ENCODE measurements around the gene WWOX.
A peak's percentile ranks its signal among the peaks of the same experiment; 100 is the strongest.

WWOX gene

DNA sequence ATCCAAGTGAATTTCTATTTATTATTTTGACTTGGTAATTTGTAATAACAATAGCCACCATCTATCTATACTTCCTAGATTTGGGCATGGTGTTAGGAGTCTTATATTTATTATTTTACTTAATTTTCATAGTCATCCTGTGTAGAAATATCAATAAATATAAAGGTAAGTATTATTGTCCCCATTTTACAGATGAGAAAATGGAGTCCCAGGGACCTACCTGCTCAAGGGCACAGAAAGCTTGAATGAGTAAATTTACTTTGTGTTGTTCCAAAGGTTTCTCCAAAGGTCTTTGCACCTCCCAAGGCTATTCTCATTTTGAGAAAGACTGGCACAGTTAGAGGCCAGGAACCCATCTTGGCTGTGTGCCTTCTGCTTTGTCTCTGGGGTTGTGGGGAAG lies 738.3 kb downstream of the WWOX start:
- no peak for DNase-seq (ENCODE audit: low read depth, low spot score)

DNA sequence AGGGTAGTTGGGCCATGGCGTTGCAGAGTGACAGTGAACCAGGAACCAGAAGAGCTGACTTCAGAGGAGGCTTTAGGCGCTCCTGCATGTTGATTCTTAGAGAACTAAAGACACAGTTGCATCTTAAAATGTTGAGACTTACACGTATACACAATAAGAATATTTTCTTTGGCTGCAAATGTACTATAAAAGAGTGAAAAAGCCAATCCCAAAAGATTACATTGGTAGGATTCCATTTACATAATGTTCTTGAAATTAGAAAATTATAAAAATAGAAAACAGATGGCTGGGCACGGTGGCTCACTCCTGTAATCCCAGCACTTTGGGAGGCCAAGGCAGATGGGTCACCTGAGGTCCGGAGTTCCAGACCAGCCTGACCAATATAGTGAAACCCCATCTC lies 738.8 kb downstream of the WWOX start:
- DNase-seq (ENCODE audit: low read depth, low spot score), result no peak

DNA sequence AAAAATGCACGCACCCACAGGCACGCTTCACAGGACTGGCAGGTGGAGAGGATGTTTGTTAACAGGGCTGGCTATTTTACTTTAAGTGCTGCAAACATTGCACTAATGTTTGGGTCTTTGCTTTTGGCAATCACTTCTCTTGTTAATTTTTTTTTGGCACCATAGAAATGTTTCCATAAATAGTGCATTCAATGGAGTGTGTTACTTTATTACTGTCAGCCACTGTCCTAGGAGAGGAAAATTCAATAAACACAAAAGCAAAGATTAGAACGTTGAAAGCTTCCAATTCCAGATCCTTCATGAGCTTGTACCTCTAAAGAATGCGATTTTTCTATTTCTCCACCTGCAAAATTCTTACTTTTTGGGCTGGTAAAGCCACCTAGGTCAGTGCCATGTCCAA lies 743.5 kb downstream of the WWOX start:
- no peak for DNase-seq (ENCODE audit: low read depth, low spot score)

DNA sequence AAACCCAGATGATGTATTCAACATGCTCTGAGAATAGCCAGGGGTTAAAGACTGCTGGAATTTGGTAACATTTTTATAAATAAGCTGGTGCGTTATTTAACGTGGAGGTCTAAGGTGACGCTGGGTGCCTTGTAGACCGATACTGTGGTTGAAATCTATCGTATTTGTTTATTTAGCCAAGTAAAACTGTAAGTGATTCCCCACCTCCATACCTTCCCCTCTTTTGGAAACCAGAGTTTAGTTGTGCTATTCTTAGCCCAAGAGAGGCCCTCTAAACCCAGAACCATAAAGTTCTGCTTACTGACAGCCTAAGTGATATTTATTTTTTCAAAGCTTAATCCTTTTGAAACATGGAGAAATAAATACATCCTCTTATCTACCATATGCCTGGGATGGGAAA lies 744.5 kb downstream of the WWOX start:
- no peak for DNase-seq (ENCODE audit: low read depth, low spot score)

DNA sequence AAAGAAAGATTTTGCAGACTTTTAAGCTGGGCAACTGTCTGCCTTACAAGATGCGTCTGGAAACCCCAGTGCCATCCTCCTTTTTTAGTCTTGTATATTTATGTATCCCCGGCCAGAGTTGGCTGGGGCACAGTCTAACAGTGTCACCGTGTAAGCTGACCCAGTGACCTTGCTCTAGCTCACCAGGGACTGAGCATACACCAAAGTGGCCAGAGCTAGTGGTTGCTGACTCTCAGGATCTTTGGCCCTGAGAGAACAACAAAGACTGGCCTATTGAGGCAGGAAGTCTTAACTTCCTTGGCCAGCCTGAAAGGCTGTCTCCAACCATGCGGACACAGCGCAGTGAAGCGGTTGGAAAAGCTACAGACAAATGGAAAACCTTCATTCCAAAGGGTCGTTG lies 745.2 kb downstream of the WWOX start:
- no peak for DNase-seq (ENCODE audit: low read depth, low spot score)

DNA sequence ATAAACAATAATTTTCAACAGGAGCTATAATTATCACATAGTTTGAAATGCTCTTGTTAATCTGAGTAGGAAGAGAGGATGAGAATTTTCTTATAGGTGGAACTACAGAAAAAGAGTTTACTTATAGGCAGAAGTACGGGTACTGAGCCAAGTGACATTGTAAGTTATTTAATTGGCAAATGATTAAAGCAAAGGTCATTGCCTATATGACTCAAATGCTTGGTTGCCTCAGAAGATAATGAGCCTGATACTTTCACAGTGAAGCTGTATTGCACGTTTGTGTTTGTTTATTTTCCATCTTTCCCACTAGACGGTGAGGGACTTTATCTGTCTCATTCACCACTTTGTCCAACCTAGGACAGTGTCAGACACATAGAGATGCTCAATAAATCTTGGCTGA lies 751.8 kb downstream of the WWOX start:
- no peak for DNase-seq (ENCODE audit: low read depth, low spot score)

DNA sequence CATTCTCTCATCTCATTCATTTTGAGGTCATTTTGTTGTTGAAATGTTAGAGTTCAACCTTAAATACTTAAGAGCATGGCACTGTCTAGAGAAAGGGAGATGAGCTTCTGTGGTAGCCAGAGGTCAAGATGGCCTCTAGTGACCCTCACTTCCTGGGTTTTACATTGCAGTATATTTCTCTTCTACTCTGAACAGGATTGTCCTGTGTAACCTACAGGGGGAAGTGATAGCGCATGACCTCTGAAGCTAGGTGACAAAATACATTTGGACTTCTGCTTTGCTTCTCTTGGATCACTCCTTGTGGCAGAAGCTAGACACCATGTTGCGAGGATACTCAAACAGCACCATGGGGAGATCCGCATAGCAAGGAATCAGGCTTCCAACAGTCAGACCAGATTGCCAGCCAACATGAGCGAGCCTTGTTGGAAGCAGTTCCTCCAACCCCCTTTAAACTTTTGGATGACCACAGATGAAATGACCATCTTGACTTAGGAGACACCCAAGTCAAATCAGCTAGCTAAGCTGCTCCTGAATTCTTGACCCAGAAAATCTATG lies 752.7 kb downstream of the WWOX start:
- no peak for DNase-seq (ENCODE audit: low read depth, low spot score)

DNA sequence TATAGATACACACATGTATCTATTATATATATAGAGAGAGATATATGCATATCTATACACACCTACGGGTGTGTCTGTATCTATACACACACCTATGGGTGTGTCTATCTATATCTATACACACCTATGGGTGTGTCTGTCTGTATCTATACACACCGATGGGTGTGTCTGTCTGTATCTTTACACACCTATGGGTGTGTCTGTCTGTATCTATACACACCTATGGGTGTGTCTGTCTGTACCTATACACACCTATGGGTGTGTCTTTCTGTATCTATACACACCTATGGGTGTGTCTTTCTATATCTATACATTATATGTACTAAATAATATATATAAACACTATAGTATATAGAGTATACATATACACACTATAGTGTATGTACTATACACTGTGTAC lies 762.6 kb downstream of the WWOX start:
- no peak for DNase-seq (ENCODE audit: low read depth, low spot score)

DNA sequence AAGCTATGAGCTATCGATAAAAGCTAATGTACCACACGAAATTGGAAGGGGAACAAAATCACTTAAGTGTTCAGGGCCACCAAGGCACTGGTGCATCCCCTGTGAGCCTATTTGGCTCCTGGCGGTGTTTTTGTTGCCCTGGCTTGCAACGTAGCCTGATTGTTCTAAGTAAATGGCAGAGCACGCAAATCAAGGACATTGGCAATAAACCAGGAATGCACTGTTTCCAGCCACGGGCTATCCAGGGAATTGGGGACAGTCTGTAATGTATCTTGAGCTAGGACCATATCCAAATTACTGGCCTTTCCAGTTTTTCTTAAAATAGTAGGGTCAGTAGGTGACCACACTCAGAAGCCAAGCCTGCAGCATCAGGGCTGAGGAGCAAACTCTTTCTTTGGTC lies 767.1 kb downstream of the WWOX start:
- no peak for DNase-seq (ENCODE audit: low read depth, low spot score)

DNA sequence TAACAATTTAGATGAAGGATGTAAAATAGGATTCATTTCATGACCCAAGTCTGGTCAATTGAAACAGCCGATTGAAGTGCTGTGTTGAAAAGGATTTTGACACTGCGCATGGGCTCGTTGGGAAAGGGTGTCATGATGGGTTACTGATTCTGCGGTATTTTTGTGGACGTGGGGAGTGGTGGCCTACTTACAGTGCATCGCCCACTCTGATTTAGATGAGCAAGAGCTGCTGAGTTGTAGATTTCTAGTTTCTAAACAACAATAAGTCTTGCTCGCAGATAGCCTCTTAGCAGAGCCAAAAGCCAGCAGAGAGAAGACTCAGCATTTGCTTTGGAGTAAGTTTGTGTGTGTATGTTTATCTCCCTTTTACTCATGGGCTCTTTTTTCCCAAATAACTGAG lies 770.0 kb downstream of the WWOX start:
- DNase-seq (ENCODE audit: low read depth, low spot score), result no peak

DNA sequence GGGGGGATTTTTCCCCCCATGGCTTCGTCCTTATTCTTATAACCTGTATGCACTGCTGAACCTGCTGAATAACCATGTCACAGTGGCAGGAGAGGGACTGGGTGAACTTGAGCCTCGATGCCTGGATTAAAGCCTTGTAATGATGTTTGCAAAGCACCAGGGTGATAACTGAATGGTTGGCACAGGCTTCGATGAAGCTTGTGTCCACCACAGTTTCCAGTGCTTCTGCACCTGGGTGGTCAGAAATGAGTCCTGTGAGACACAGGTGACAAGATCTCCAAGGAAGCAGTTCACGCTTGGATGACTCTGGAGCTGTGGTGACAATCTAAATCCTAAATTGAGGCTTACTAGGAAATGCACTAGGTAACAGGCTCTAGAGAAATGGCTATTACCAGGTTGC lies 771.8 kb downstream of the WWOX start:
- DNase-seq (ENCODE audit: low read depth, low spot score), result no peak

DNA sequence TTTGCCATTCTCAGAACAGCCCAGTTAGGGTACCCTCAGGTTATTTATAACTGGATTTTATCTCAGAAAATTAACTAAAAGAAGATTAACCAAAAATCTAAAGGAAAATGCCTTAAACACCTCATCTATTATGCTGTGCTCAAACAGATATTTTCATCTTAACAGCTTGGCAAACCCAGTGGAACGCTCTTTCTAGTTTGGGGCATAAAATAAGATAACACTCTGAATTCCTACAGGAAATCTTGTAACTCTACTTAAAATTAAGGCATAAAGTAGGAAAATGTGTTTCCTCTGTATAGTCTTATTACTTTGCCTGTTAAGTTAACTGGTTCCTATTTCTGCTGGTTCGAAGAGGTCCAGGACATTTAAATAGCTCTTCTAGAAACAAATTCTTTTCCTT lies 777.2 kb downstream of the WWOX start:
- DNase-seq (ENCODE audit: low read depth, low spot score), result no peak

DNA sequence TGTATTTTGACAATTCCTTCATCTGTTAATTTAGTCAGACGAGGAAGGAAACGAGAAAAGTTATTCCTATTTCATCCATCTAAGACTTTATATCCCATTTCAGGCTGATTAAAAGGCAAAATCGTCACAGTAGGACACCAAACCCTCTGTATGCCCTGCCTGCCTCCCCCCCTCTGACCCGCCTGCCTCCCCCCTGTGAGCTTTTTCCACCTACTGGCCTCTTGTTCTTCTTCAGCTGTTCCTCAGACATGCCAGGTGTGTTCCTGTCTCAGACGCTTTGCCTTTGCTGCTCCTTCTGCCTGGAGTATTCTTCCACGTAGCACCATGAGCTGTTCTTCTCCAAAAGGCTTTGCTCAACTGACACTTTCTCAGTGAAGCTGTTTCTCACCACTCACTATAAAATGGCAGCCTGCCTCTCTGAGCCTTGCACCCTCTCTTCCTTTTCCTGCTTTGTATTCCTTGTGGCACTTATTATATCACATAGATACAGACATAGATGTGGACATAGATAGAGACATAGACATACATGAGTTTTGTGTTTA lies 777.7 kb downstream of the WWOX start:
- DNase-seq (ENCODE audit: low read depth, low spot score), result no peak

DNA sequence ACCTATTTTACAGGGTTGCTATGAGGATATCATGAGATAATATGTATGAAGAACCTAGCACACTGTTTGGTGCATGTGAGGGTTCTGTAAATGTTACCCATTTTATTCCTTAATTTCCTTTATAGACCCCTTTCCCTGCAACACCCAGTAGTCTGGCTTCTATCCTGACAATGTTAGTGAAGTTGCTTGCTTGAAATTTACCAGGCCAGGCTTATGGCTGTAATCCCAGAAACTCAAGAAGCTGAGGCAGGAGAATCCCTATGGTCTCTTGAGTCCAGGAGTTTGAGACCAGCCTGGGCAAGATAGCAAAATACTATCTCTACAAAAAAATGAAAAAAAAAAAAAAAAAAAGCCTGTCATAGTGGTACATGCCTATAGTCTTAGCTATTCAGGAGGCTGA lies 779.1 kb downstream of the WWOX start:
- no peak for DNase-seq (ENCODE audit: low read depth, low spot score)

DNA sequence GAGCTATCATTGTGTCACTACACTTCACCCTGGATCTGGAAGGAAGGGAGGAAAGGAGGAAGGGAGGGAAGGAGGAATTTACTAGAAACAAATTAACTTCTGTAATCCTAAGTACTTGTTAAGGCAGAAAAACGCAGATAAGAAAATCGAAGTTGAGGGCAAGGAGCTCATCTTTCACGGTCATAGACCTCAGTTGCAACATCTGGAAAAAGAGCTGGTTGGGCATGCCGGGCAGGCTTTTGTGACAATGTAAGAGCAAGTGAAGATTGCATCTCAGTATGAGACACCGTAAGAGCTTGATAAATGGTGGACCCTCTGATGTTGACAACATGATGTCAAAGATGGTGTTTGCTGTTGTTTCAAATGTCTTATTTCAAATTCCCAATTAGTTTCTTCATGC lies 779.6 kb downstream of the WWOX start:
- DNase-seq (ENCODE audit: low read depth, low spot score), result no peak

DNA sequence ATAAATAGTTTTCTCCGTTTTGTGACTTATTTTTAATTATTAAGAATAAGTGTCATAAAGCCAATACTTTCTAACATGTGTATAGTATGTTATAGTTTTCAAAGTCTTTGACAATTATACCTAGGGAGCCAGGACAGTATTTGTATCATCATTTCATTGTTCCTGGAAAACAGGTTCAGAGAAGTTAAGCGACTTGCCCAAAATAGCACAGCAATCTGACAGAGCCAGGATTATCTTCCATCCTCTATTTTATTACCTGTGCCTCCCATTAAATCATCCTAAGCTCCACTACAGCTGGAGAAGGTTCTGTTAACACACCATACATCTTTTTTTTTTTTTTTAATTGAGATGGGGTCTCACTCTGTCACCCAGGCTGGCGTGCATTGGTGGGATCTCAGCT lies 782.7 kb downstream of the WWOX start:
- no peak for DNase-seq (ENCODE audit: low read depth, low spot score)

DNA sequence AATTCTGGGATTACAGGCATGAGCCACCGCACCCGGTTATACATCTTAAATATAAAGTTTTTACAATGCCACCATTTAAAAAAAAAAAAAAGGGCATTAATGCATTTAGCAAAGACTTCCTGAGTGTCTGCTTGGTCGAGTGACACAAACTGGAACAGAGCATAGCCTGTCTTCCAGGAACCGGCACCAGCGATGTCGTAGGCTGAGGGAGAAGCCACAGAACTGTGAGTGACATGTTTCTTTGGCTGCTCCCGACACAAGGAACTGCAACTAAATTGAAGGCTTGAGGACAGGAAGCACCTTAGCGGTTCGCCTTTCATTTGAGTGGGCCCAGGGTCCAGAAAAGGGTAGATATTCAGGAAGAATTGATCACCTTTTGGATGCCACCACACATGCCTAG lies 783.3 kb downstream of the WWOX start:
- DNase-seq (ENCODE audit: low read depth, low spot score), result no peak

DNA sequence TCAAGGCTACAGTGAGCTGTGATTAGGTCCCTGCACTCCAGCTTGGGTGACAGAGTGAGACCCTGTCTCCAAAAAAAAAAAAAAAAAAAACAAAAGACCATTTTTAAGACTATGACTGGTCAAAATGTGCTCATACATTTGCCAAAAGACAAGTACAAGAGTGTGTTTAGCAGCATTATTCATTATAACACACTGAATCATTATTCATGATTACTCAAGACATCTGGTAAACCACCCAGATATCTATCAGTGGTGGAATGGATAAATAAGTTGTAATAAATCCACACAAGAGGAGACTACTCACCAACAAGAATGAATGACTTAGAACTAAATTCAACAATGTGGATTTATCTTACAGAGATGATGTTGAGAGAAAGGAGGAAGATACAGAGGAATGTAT lies 784.8 kb downstream of the WWOX start:
- no peak for DNase-seq (ENCODE audit: low read depth, low spot score)

DNA sequence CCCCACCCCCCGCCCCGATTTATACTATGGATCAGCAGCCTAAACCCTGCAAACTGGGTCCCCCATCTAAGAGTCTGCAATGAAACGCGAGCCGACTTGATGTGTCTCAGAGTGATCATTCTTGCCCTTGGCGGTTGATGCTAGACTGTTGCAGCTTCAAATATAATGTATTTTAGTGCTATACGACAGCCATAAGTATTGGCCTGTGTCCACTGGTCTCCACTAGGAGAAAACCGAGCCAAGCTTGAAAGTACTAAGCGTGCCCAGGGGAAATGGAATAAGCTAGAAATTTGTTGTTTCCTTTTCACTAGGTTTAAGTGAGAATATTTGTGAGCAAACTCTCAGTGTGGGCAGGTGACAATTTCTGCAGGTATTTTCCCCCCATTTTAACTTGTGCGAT lies 789.9 kb downstream of the WWOX start:
- DNase-seq (ENCODE audit: low read depth, low spot score), result no peak

DNA sequence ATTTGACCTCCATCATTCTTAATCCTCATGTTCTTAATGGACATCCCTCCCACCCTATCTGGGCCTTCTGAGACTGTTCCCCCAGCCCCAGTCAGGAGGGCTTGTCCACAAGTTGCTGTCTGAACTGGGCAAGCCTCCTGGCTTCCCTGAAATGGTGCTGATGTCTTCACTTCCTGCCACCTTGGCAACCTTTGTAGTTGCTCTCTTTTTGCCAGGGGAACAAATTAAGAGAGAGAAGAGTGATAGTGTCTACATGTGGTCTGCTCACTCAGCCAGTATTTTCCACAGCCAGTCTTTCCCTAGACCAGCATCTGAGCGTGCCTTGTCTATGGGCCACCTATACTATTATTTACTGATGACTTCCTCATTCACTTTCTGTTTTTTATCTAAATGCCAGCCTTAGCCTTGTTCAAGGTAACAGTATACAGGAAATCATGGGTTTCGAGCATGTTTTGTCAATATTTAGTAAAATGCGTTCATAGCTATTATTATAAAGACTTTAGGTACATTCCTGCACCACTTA lies 791.0 kb downstream of the WWOX start:
- DNase-seq (ENCODE audit: low read depth, low spot score), result no peak

DNA sequence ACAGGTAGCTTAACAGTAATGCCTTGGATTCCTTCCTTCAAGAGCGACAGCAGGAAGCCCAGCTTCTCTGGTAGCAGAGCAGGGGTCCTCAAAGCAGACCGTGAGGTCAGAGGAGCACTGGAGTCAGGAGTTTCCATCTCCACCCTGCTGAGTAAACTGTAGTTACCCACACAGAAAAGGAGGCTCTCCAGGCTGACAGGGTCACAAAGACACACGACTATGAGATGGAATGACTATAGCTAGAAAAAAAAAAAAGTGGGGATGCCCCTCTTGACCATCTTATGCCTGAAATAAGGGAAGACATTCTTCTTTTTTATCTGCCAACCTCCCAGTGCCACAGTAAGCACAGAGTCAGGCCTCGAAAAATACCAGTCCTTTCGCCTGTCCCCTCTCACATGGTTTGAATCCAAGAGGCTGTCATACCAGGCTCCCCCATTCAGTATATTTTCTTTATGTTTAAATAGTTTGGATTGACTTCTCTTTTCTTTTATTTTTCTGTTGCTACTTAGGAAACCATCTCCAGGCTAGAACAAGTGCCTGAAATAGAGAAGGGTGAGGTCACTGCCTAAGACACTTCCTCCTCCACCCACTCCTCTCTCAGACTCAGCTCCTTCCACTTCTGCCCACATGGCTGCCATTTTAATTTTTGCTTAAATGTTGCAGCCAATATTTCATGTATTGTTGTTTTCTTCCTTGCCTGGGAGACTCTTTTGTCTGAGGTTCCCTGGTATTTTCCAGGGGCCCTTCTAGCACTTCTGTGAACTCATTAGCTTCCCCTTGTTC lies 793.7 kb downstream of the WWOX start:
- no peak for DNase-seq (ENCODE audit: low read depth, low spot score)

DNA sequence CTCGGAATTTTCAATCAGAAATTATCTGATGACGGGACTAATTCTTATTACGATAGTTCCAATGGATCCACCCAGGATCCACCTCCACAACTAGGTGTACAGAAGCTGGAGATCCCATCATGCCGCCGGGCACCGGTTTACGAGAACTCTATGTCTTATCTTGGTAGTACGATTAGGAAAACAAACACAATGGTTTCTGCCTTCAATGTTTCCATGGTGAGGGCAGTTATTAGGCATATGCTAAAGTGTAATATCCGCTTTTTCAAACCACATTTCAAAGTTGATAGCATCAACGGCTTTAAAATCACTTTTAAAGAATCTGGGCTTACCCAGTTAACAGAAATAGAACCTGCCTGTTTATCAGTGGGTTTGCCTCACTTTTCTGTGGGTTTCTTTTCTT lies 795.4 kb downstream of the WWOX start:
- no peak for DNase-seq (ENCODE audit: low read depth, low spot score)

DNA sequence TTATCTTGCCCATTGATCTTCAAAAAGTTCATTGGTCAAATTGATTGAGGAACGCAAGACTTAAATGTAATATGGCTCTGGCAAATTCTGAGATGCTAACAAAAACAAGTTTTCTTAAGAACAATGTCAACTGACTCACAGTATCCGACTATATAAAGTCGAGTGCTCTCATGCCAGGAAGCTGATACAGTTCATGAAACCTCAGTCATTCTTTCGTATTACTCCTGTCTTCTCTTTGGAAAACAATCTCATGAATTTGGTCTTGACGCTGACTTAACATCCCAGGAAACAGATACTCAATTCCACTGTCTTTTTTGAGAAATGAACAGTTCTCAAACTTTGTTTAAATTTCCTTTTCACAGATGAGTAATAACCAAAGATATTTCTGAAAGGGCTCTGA lies 796.2 kb downstream of the WWOX start:
- peak; percentile 32 for DNase-seq (ENCODE audit: low read depth, low spot score)
